Loucy (cell line): Measurements from ENCODE around the gene ALPP.
"Not testable (repeated sequence)": the region's sequence is repeated elsewhere in the genome, so short reads cannot be mapped to it uniquely, and the experiment has no call there.

Experiments
- H2AFZ ChIP-seq: fragments of 200-600 bp; sonication (generic); 2 replicates; pipeline ENCODE4 v1.6.0; 2016; ENCODE audit warnings: antibody characterized with exemption, mild to moderate bottlenecking, low read length, moderate library complexity
- H3F3A ChIP-seq: fragments of 200-600 bp; 2 replicates; pipeline ENCODE4 v1.6.0; 2016; ENCODE audit warnings: antibody characterized with exemption, low read depth, mild to moderate bottlenecking
- H3K27me3 ChIP-seq: fragments of 200-600 bp; sonication (generic); 2 replicates; pipeline ENCODE4 v1.6.1; 2014; ENCODE audit warnings: low read length, mild to moderate bottlenecking; ENCODE audit not compliant: insufficient read depth, poor library complexity, severe bottlenecking
- H3K36me3 ChIP-seq: fragments of 200-600 bp; sonication (generic); 2 replicates; pipeline ENCODE4 v1.6.1; 2016; ENCODE audit warnings: low read length; ENCODE audit not compliant: insufficient read depth
- H3K4me1 ChIP-seq: fragments of 200-600 bp; sonication (generic); 2 replicates; pipeline ENCODE4 v1.5.1; 2014; ENCODE audit warnings: low read length, mild to moderate bottlenecking; ENCODE audit not compliant: insufficient read depth, poor library complexity, severe bottlenecking
- H3K4me2 ChIP-seq: fragments of 200-600 bp; sonication (generic); 2 replicates; pipeline ENCODE4 v1.6.0; 2014; ENCODE audit warnings: antibody characterized with exemption, low read length, low read depth, mild to moderate bottlenecking; ENCODE audit not compliant: poor library complexity, severe bottlenecking
- H3K4me3 ChIP-seq: fragments of 200-600 bp; sonication (generic); 2 replicates; pipeline ENCODE4 v1.5.1; 2014; ENCODE audit warnings: low read length, mild to moderate bottlenecking, mixed read lengths; ENCODE audit not compliant: poor library complexity, severe bottlenecking
- H3K79me2 ChIP-seq: fragments of 200-600 bp; sonication (generic); 2 replicates; pipeline ENCODE4 v1.6.1; 2014; ENCODE audit warnings: low read length; ENCODE audit not compliant: insufficient read depth
- H3K9ac ChIP-seq: fragments of 200-600 bp; sonication (generic); 2 replicates; pipeline ENCODE4 v1.6.0; 2014; ENCODE audit warnings: mild to moderate bottlenecking, low read depth, low read length, moderate library complexity; ENCODE audit not compliant: poor library complexity, severe bottlenecking
- H3K9me2 ChIP-seq: fragments of 200-600 bp; sonication (generic); replicated peaks from 2 replicates; pipeline ENCODE4 v1.6.1; 2016; ENCODE audit warnings: low read depth, low read length, mixed read lengths
- H3K9me3 ChIP-seq: fragments of 200-600 bp; sonication (generic); 2 replicates; pipeline ENCODE4 v1.6.1; 2014; ENCODE audit warnings: mild to moderate bottlenecking, antibody characterized with exemption, low read length, low read depth; ENCODE audit not compliant: insufficient read depth
- H4K20me1 ChIP-seq: fragments of 200-600 bp; sonication (generic); 2 replicates; pipeline ENCODE4 v1.6.0; 2014; ENCODE audit warnings: antibody characterized with exemption, low read length, mild to moderate bottlenecking; ENCODE audit not compliant: insufficient read depth, poor library complexity, severe bottlenecking
- CTCF ChIP-seq: fragments of 200-600 bp; sonication (generic); conservative IDR thresholded peaks from 2 replicates; pipeline ENCODE4 v1.5.1; 2014; ENCODE audit warnings: mild to moderate bottlenecking, antibody characterized with exemption, low read length
- EZH2phosphoT487 ChIP-seq: fragments of 200-600 bp; IDR thresholded peaks from 2 replicates; pipeline ENCODE4 v1.6.1; 2018; ENCODE audit warnings: antibody characterized with exemption, mild to moderate bottlenecking, moderate library complexity, borderline replicate concordance

ALPP gene

GRCh38 chr2:232382331-232383225, 4.0 kb downstream of the ALPP start:
- H2AFZ ChIP-seq: no peak overlapping the region
- H3K9ac ChIP-seq: no peak overlapping the region
- H3K79me2 ChIP-seq: no peaks in the 10 kb centered on the region
- no peaks in the 10 kb centered on the region for H4K20me1 ChIP-seq
- H3K4me3 ChIP-seq: no peak overlapping the region
- no peak for TF ChIP-seq EZH2phosphoT487
- no peak for TF ChIP-seq CTCF
- H3K27me3 ChIP-seq: no peaks in the 10 kb centered on the region
- H3K36me3 ChIP-seq: no peaks in the 10 kb centered on the region
- no peaks in the 10 kb centered on the region for H3K9me2 ChIP-seq
- H3F3A ChIP-seq: no peaks in the 10 kb centered on the region
- no peak overlapping the region for H3K4me2 ChIP-seq
- no peaks in the 10 kb centered on the region for H3K4me1 ChIP-seq
- no peaks in the 10 kb centered on the region for H3K9me3 ChIP-seq

- Histone ChIP-seq H3K4me1 (no peaks in the 10 kb centered on the region), H3K36me3 (no peaks in the 10 kb centered on the region), H3K27me3 (no peaks in the 10 kb centered on the region), H3K9me3 (no peaks in the 10 kb centered on the region), H3K4me3 (no peak overlapping the region), H3K9ac (no peak overlapping the region), H4K20me1 (no peaks in the 10 kb centered on the region), H3K9me2 (no peaks in the 10 kb centered on the region), H3F3A (no peaks in the 10 kb centered on the region), H3K4me2 (no peak overlapping the region), H3K79me2 (no peaks in the 10 kb centered on the region), H2AFZ (no peak overlapping the region)
- TF ChIP-seq CTCF (no peak), EZH2phosphoT487 (no peak)
Measured at GRCh38 chr2:232384466-232384865, 5.9 kb downstream of the ALPP start.

GRCh38 chr2:232385058-232385457, 6.5 kb downstream of the ALPP start:
- H4K20me1 ChIP-seq, H3K9ac ChIP-seq, H3F3A ChIP-seq, H3K9me3 ChIP-seq, H2AFZ ChIP-seq, H3K4me3 ChIP-seq, H3K79me2 ChIP-seq, H3K4me1 ChIP-seq, H3K4me2 ChIP-seq, H3K27me3 ChIP-seq, H3K9me2 ChIP-seq, H3K36me3 ChIP-seq: not testable (repeated sequence)
